Thoracic aorta (tissue), 2 donors: ENCODE data around the gene MGLL. TPM values are rescaled to one million over a fixed set of nuclear protein-coding genes. Genes with fewer than 3 reads are reported as not detected.

Source experiments
- ATAC-seq: fragments of 150-250 bp; one replicate; pipeline ENCODE4 v1.8.0; 2017; ENCODE audit warnings: low read depth; ENCODE audit not compliant: insufficient number of reproducible peaks, low FRiP score
- DNase-seq: peaks from one replicate; pipeline ENCODE4 v3.0.0-alpha.2; 2020; ENCODE audit warnings: low spot score
- H3K27ac ChIP-seq, 2 donors: fragments of 200-600 bp; sonication (generic); 1 replicate in 1 of 2; 2 replicates in 1 of 2; pipeline ENCODE4 v1.5.1; 2016; ENCODE audit warnings: mild to moderate bottlenecking in 2 of 2, moderate library complexity in 2 of 2
- H3K27me3 ChIP-seq: fragments of 200-600 bp; sonication (generic); replicated peaks from 2 replicates; pipeline ENCODE4 v1.6.0; 2016; ENCODE audit warnings: mild to moderate bottlenecking; ENCODE audit not compliant: insufficient read depth
- H3K36me3 ChIP-seq: fragments of 200-600 bp; sonication (generic); one replicate; pipeline ENCODE4 v1.5.1; 2016
- H3K4me1 ChIP-seq, 2 donors: fragments of 200-600 bp; sonication (generic); 1 replicate in 1 of 2; 2 replicates in 1 of 2; pipeline versions ENCODE4 v1.5.1 to v1.6.0; 2016; ENCODE audit warnings: low read depth in 2 of 2, mild to moderate bottlenecking in 1 of 2; ENCODE audit not compliant: control insufficient read depth in 1 of 2
- H3K4me3 ChIP-seq: fragments of 200-600 bp; sonication (generic); 2 replicates; pipeline ENCODE4 v1.5.1; 2016; ENCODE audit warnings: mild to moderate bottlenecking
- H3K9me3 ChIP-seq: fragments of 200-600 bp; sonication (generic); 2 replicates; pipeline ENCODE4 v1.5.1; 2016
- total RNA-seq, 2 donors: library from RNA; depleted of rRNA; stranded (reverse); fragments of >200 nt; gene quantifications; one replicate each; pipeline versions ENCODE4 v1.1.0 to v1.2.3, GENCODE V29; 2016
- TF ChIP-seq, protein P1 (sequence below): fragments of 200-600 bp; sonication (generic); IDR thresholded peaks from one replicate; pipeline ENCODE4 v1.5.1; 2019; ENCODE audit warnings: antibody characterized with exemption

The MGLL gene
- total RNA-seq, 2 donors from 2014 or later: 57.6 to 71.8 TPM

DNA sequence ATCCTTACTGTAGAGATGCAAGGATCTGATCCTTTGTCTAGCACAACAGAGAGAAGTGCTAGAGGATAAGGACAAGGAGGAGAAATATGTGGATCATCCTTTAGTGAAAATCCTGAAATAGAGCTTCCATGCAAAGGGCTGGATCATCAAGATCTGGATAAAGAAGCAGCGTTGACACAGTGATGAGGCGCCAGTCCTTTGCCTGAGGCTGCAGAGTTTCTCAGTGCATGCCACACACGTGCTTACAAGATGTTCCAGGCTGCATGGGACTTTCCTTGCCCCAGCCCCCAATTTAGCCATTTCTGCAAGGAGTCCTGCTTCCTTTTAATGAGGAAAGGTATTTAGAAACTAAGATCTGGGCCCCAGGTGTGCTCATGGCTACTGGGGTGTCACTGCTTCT is 156.7 kb downstream of the MGLL start:
- H3K9me3 ChIP-seq: no peaks in the 10 kb centered on the region
- H3K27me3 ChIP-seq: no peaks in the 10 kb centered on the region
- no peak for ATAC-seq
- H3K4me3 ChIP-seq: no peak overlapping the region
- H3K36me3 ChIP-seq: no peaks in the 10 kb centered on the region
- H3K4me1 ChIP-seq: no peaks in the 10 kb centered on the region
- DNase-seq: no peak
- TF ChIP-seq, protein P1, sequence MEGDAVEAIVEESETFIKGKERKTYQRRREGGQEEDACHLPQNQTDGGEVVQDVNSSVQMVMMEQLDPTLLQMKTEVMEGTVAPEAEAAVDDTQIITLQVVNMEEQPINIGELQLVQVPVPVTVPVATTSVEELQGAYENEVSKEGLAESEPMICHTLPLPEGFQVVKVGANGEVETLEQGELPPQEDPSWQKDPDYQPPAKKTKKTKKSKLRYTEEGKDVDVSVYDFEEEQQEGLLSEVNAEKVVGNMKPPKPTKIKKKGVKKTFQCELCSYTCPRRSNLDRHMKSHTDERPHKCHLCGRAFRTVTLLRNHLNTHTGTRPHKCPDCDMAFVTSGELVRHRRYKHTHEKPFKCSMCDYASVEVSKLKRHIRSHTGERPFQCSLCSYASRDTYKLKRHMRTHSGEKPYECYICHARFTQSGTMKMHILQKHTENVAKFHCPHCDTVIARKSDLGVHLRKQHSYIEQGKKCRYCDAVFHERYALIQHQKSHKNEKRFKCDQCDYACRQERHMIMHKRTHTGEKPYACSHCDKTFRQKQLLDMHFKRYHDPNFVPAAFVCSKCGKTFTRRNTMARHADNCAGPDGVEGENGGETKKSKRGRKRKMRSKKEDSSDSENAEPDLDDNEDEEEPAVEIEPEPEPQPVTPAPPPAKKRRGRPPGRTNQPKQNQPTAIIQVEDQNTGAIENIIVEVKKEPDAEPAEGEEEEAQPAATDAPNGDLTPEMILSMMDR: no peak
- no peak overlapping the region for H3K27ac ChIP-seq

DNA sequence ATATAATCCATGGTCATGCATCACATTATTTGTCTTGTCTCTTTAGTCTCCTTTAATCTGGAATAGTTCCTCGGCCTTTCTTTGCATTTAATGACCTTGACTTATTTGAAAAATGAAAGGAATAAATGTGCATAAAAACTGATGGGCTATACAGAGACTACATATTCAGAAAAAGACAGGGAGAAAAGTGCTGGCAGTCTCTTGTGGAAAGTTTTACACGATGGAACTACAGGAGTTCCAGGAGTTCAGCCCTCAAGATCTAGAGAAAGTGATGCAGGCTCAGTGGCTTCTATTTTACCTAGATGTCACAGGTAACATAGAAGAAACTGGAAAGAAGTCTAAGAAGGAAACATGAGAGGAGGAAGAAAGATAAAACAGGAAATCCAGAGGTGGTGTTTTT is 157.2 kb downstream of the MGLL start:
- no peak overlapping the region for H3K27ac ChIP-seq
- no peaks in the 10 kb centered on the region for H3K27me3 ChIP-seq
- DNase-seq (no peak), ATAC-seq (no peak)
- peaks cover 0 to under 1% of the 10 kb centered on the region in 2 donors for H3K4me1 ChIP-seq
- TF ChIP-seq, protein P1: no peak
- H3K36me3 ChIP-seq: no peaks in the 10 kb centered on the region
- H3K9me3 ChIP-seq: no peaks in the 10 kb centered on the region
- H3K4me3 ChIP-seq: no peak overlapping the region

DNA sequence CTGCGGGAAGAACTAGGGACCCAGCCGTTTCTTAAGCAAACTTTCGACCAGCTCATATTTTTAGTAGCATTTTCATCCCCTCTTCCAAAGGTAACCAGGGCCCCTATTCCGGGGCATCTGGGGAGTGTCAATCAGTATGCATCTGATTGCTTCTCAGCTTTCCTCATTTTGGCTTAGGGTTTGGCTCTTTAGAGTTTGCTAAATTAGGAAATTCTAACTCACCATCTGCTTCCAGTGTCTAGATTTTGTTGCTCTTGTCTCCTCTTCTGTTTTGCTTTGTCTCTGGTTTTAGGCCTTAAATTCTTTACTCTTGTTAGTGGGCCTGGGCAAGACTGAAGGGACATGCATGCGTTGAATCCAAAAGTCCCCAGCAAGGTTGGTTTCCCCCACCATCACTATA is 159.2 kb downstream of the MGLL start:
- ATAC-seq (no peak), DNase-seq (no peak)
- no peaks in the 10 kb centered on the region for H3K9me3 ChIP-seq
- peaks cover under 1 to 21% of the 10 kb centered on the region in 2 donors for H3K4me1 ChIP-seq
- H3K4me3 ChIP-seq: no peak overlapping the region
- TF ChIP-seq, protein P1: no peak
- no peak overlapping the region for H3K27ac ChIP-seq
- H3K36me3 ChIP-seq: no peaks in the 10 kb centered on the region
- H3K27me3 ChIP-seq: no peaks in the 10 kb centered on the region

- Histone ChIP-seq H3K4me3 (no peak overlapping the region), H3K9me3 (no peaks in the 10 kb centered on the region), H3K36me3 (no peaks in the 10 kb centered on the region), H3K4me1 (peaks cover 4 to 21% of the 10 kb centered on the region in 2 donors), H3K27me3 (no peaks in the 10 kb centered on the region), H3K27ac (no peak overlapping the region)
- TF ChIP-seq, protein P1: no peak
- no peak for DNase-seq
- ATAC-seq: no peak
Measured at GRCh38 chr3:127662001-127662469, 160.3 kb downstream of the MGLL start.

DNA sequence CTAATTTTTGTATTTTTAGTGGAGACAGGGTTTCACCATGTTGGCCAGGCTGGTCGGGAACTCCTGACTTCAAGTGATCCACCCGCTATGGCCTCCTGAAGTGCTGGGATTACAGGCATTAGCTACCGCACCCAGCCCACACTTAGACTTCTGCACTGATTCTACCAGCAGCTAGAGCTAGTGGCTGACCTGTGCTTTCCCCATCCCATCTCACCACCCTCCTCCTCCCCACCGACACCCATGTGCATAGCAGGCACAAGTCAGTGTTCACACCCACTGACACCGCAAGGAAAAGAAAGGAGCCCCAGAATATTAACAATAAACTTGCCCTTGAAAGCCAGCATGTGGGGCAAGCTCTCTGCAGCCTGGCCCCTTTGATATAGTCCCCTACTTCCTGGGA is 160.7 kb downstream of the MGLL start:
- H3K27ac ChIP-seq: no peak overlapping the region
- TF ChIP-seq, protein P1: no peak
- peaks cover 4 to 21% of the 10 kb centered on the region in 2 donors for H3K4me1 ChIP-seq
- ATAC-seq: no peak
- no peak overlapping the region for H3K4me3 ChIP-seq
- no peak for DNase-seq
- no peaks in the 10 kb centered on the region for H3K36me3 ChIP-seq
- no peaks in the 10 kb centered on the region for H3K27me3 ChIP-seq
- H3K9me3 ChIP-seq: no peaks in the 10 kb centered on the region
